ENCODE results near the gene RETREG3. TPM values are rescaled to one million over a fixed set of nuclear protein-coding genes. Genes with fewer than 3 reads are reported as not detected.
"Not testable (repeated sequence)": the region's sequence is repeated elsewhere in the genome, so short reads cannot be mapped to it uniquely, and the experiment has no call there.

RETREG3 gene
- polyA plus RNA-seq, 1 donor from 2014 or later = 34.6 TPM

GRCh38 chr17:42629411-42630009, 20.3 kb upstream of the RETREG3 start:
- Histone ChIP-seq H3K9me2 (ENCODE audit: insufficient read depth, low read length) (no peaks in the 10 kb centered on the region), H3K4me2 (ENCODE audit: low read length) (no peak overlapping the region), H4K20me1 (ENCODE audit: insufficient read depth) (no peaks in the 10 kb centered on the region), H3K9ac (ENCODE audit: low read length) (no peak overlapping the region), H3K27me3 (ENCODE audit: insufficient read depth, low read depth, low read length) (no peaks in the 10 kb centered on the region), H3K9me3 (ENCODE audit: low read length) (no peaks in the 10 kb centered on the region), H3K36me3 (ENCODE audit: insufficient read depth, low read length) (no peaks in the 10 kb centered on the region), H3K4me3 (ENCODE audit: low read length) (no peak overlapping the region), H3K79me2 (replicated peaks; ENCODE audit: insufficient read depth, low read length) (no peaks in the 10 kb centered on the region), H3K27ac (ENCODE audit: low read length) (no peak overlapping the region), H3F3A (ENCODE audit: insufficient read depth, low read length, poor library complexity, severe bottlenecking) (no peaks in the 10 kb centered on the region), H2AFZ (ENCODE audit: low read depth, low read length) (no peak overlapping the region)
- TF ChIP-seq POLR2AphosphoS5 (IDR thresholded peaks at IDR 0.05) (no peak), EZH2 (IDR thresholded peaks at IDR 0.05; ENCODE audit: borderline replicate concordance, insufficient read depth, low read length, poor library complexity, severe bottlenecking) (no peak), MXI1 (conservative IDR thresholded peaks at IDR 0.05; ENCODE audit: poor library complexity, severe bottlenecking) (no peak), SMC3 (conservative IDR thresholded peaks at IDR 0.05; ENCODE audit: poor library complexity) (no peak), TAF1 (IDR thresholded peaks at IDR 0.05; ENCODE audit: low read depth) (no peak), EP300 (conservative IDR thresholded peaks at IDR 0.05; ENCODE audit: poor library complexity, severe bottlenecking) (no peak), RAD21 (conservative IDR thresholded peaks at IDR 0.05) (no peak), CTCF (IDR thresholded peaks at IDR 0.05; ENCODE audit: poor library complexity, severe bottlenecking) (no peak)
- TF ChIP-seq, protein P1, sequence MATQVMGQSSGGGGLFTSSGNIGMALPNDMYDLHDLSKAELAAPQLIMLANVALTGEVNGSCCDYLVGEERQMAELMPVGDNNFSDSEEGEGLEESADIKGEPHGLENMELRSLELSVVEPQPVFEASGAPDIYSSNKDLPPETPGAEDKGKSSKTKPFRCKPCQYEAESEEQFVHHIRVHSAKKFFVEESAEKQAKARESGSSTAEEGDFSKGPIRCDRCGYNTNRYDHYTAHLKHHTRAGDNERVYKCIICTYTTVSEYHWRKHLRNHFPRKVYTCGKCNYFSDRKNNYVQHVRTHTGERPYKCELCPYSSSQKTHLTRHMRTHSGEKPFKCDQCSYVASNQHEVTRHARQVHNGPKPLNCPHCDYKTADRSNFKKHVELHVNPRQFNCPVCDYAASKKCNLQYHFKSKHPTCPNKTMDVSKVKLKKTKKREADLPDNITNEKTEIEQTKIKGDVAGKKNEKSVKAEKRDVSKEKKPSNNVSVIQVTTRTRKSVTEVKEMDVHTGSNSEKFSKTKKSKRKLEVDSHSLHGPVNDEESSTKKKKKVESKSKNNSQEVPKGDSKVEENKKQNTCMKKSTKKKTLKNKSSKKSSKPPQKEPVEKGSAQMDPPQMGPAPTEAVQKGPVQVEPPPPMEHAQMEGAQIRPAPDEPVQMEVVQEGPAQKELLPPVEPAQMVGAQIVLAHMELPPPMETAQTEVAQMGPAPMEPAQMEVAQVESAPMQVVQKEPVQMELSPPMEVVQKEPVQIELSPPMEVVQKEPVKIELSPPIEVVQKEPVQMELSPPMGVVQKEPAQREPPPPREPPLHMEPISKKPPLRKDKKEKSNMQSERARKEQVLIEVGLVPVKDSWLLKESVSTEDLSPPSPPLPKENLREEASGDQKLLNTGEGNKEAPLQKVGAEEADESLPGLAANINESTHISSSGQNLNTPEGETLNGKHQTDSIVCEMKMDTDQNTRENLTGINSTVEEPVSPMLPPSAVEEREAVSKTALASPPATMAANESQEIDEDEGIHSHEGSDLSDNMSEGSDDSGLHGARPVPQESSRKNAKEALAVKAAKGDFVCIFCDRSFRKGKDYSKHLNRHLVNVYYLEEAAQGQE (IDR thresholded peaks at IDR 0.05; ENCODE audit: borderline replicate concordance) = no peak

GRCh38 chr17:42627032-42627764, 18.0 kb upstream of the RETREG3 start:
- H3K9me3 ChIP-seq (ENCODE audit: low read length); H3K4me2 ChIP-seq (ENCODE audit: low read length); H3F3A ChIP-seq (ENCODE audit: insufficient read depth, low read length, poor library complexity, severe bottlenecking); H3K36me3 ChIP-seq (ENCODE audit: insufficient read depth, low read length); H4K20me1 ChIP-seq (ENCODE audit: insufficient read depth); H3K9me2 ChIP-seq (ENCODE audit: insufficient read depth, low read length); H2AFZ ChIP-seq (ENCODE audit: low read depth, low read length); H3K9ac ChIP-seq (ENCODE audit: low read length); H3K4me3 ChIP-seq (ENCODE audit: low read length); H3K27me3 ChIP-seq (ENCODE audit: insufficient read depth, low read depth, low read length); H3K79me2 ChIP-seq (replicated peaks; ENCODE audit: insufficient read depth, low read length); H3K27ac ChIP-seq (ENCODE audit: low read length): not testable (repeated sequence)

All from neural cell (in vitro differentiated cells).